GM18870 (cell line): ENCODE results near the gene SCN8A.
"Not testable (repeated sequence)": the region's sequence is repeated elsewhere in the genome, so short reads cannot be mapped to it uniquely, and the experiment has no call there.

Experiments used
- ATAC-seq: cut with Tn5 transposase; IDR thresholded peaks from one replicate; pipeline ENCODE4 v1.9.1; 2021; ENCODE audit warnings: moderate library complexity; ENCODE audit not compliant: unreplicated experiment

Gene SCN8A

GRCh38 chr12:51755251-51755650 is 164.2 kb downstream of the SCN8A start:
- ATAC-seq, result no peak

- no peak for ATAC-seq
Observed at GRCh38 chr12:51759175-51759574, 168.1 kb downstream of the SCN8A start.

GRCh38 chr12:51759695-51760094 is 168.7 kb downstream of the SCN8A start:
- no peak for ATAC-seq

- ATAC-seq, result no peak
Observed at GRCh38 chr12:51760231-51760630, 169.2 kb downstream of the SCN8A start.

- no peak for ATAC-seq
Observed at GRCh38 chr12:51763743-51764142, 172.7 kb downstream of the SCN8A start.

- ATAC-seq, result no peak
Observed at GRCh38 chr12:51766067-51766676, 175.1 kb downstream of the SCN8A start.

GRCh38 chr12:51771008-51771407 is 180.0 kb downstream of the SCN8A start:
- ATAC-seq, result no peak

- no peak for ATAC-seq
Observed at GRCh38 chr12:51773145-51773869, 182.3 kb downstream of the SCN8A start.

GRCh38 chr12:51774933-51775332 is 183.9 kb downstream of the SCN8A start:
- ATAC-seq, result no peak

- ATAC-seq, result no peak
Observed at GRCh38 chr12:51777457-51777856, 186.4 kb downstream of the SCN8A start.

GRCh38 chr12:51777973-51778372 is 186.9 kb downstream of the SCN8A start:
- no peak for ATAC-seq

- no peak for ATAC-seq
Observed at GRCh38 chr12:51779876-51780275, 188.8 kb downstream of the SCN8A start.

GRCh38 chr12:51784688-51785087 is 193.7 kb downstream of the SCN8A start:
- no peak for ATAC-seq

GRCh38 chr12:51785906-51786305 is 194.9 kb downstream of the SCN8A start:
- no peak for ATAC-seq

GRCh38 chr12:51788876-51789275 is 197.8 kb downstream of the SCN8A start:
- no peak for ATAC-seq

GRCh38 chr12:51792417-51792816 is 201.4 kb downstream of the SCN8A start:
- ATAC-seq, result no peak

- no peak for ATAC-seq
Observed at GRCh38 chr12:51793201-51793600, 202.2 kb downstream of the SCN8A start.

GRCh38 chr12:51797301-51797700 is 206.3 kb downstream of the SCN8A start:
- ATAC-seq, result no peak

- not testable (repeated sequence) for ATAC-seq
Observed at GRCh38 chr12:51798051-51798450, 207.0 kb downstream of the SCN8A start.

- no peak for ATAC-seq
Observed at GRCh38 chr12:51798501-51798900, 207.5 kb downstream of the SCN8A start.

GRCh38 chr12:51801027-51801426 is 210.0 kb downstream of the SCN8A start:
- no peak for ATAC-seq

GRCh38 chr12:51806896-51807295 is 215.9 kb downstream of the SCN8A start:
- no peak for ATAC-seq

GRCh38 chr12:51809193-51809592 is 218.2 kb downstream of the SCN8A start:
- no peak for ATAC-seq
